ENCODE measurements around the gene PARD3B.

DNA sequence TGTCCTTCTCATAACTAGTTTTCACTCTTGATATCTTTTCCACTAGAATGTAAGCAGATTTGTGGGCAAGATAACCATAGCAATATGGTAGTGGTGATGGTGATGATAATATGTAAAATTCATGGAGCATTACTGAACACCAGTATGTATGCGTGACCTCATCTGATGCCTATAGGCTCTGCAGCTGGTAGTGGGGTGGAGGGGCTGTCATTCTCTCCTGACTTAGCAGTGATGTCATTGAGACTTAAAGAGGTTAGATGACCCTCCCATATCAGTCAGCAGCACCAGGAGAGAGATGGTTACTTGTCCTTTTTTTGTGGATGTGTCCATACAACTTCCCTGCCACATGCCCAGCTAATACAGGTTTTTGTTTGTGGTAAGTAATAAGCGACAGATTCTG lies 27.9 kb downstream of the PARD3B start:
- TF ChIP-seq, protein P1, sequence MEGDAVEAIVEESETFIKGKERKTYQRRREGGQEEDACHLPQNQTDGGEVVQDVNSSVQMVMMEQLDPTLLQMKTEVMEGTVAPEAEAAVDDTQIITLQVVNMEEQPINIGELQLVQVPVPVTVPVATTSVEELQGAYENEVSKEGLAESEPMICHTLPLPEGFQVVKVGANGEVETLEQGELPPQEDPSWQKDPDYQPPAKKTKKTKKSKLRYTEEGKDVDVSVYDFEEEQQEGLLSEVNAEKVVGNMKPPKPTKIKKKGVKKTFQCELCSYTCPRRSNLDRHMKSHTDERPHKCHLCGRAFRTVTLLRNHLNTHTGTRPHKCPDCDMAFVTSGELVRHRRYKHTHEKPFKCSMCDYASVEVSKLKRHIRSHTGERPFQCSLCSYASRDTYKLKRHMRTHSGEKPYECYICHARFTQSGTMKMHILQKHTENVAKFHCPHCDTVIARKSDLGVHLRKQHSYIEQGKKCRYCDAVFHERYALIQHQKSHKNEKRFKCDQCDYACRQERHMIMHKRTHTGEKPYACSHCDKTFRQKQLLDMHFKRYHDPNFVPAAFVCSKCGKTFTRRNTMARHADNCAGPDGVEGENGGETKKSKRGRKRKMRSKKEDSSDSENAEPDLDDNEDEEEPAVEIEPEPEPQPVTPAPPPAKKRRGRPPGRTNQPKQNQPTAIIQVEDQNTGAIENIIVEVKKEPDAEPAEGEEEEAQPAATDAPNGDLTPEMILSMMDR (IDR thresholded peaks at IDR 0.05) = no peak
- TF ChIP-seq POLR2A (IDR thresholded peaks at IDR 0.05) = no peak
